Pancreas (tissue), 10 donors: ENCODE measurements around the gene TXNDC11. TPM values are rescaled to one million over a fixed set of nuclear protein-coding genes. Genes with fewer than 3 reads are reported as not detected.

Experiments
- ATAC-seq, 4 donors: fragments of 200-7000 bp; cut with Tn5 transposase; one replicate each; pipeline versions ENCODE4 v1.8.0 to v1.9.1; 2020; ENCODE audit warnings: mild to moderate bottlenecking in 4 of 4, moderate library complexity in 4 of 4
- DNase-seq, 6 donors: peaks; one replicate each; pipeline ENCODE4 v3.0.0-alpha.2; 2020
- FAIRE-seq: peaks from 2 replicates; lab custom pipeline; 2012; peaks lifted over from hg19 to GRCh38; lab: Jason Lieb, UNC
- H3K27ac ChIP-seq, 4 donors: fragments of 200-600 bp; sonication (generic); 1 replicate in 3 of 4; 2 replicates in 1 of 4; pipeline versions ENCODE4 v1.5.0 to v1.8.0; 2020
- H3K27me3 ChIP-seq, 4 donors: fragments of 200-600 bp; one replicate each; pipeline ENCODE4 v1.8.0; 2021
- H3K36me3 ChIP-seq, 3 donors: fragments of 200-600 bp; sonication (generic) in 1 of 3; one replicate each; pipeline versions ENCODE4 v1.5.0 to v1.8.0; 2020 to 2021
- H3K4me1 ChIP-seq, 3 donors: fragments of 200-600 bp; one replicate each; pipeline ENCODE4 v1.8.0; 2021
- H3K4me3 ChIP-seq, 4 donors: fragments of 200-600 bp; sonication (generic) in 2 of 4; one replicate each; pipeline versions ENCODE4 v1.5.0 to v1.8.0; 2020 to 2021
- H3K9me3 ChIP-seq, 4 donors: fragments of 200-600 bp; one replicate each; pipeline ENCODE4 v1.8.0; 2021
- CTCF ChIP-seq, 4 donors: fragments of 200-600 bp; sonication (generic) in 3 of 4; IDR thresholded peaks; one replicate each; pipeline versions ENCODE4 v1.5.0 to v1.8.0; 2021; ENCODE audit warnings: antibody characterized with exemption in 4 of 4
- WGBS, 2 donors: extraction: QIAGEN DNeasy Blood & Tissue Kit; methylation state at CpG; one replicate each; pipeline ENCODE4 v1.1.7; 2013; 5-methylcytosine and 5-hydroxymethylcytosine counted together
- intact Hi-C, 3 donors: fragments of 100-400 bp; cut with DNase I; formaldehyde crosslinking; loops; one replicate each; pipeline versions ENCODE4 v1.11.1 to v1.14.2; 2022
- polyA plus RNA-seq, 2 donors: library from polyadenylated mRNA; stranded (reverse); fragments of 200-250 nt; gene quantifications; one replicate each; pipeline ENCODE4 v1.2.3, GENCODE V29; 2013
- total RNA-seq, 6 donors: library from RNA; stranded (reverse); fragmentation: NEBNext Ultra II Directional in 4 of 6; extraction: Animal tissue kit (Norgen Biotek cat#: 25700) in 4 of 6; gene quantifications; one replicate each; pipeline versions ENCODE4 v1.2.1 to v1.2.4, GENCODE V29; 2021 to 2023
- donor health status: healthy with polysubstance abuse.
- donor health status: DM: no; HTN: no; CAD: no; lungs with moderate emphysema.
- donor health status: DM: no; HTN: no; CAD: no.
- donor health status: control.
- donor health status: control.
- donor health status: Bipolar disorder and iron deficiency.
- donor health status: DM: yes; HTN: yes; CAD: no.
- donor health status: DM: no; HTN: no; CAD: no.
- donor health status: DM: no; HTN: no; CAD: no.
- donor health status: DM: yes; HTN: yes; CAD: no.

The TXNDC11 gene
- total and polyA plus RNA-seq, 8 donors: 28.1 to 80.8 (median 37.1) TPM

GRCh38 chr16:11681556-11681955 lies 61.1 kb downstream of the TXNDC11 start:
- no peaks in the 10 kb centered on the region for H3K9me3 ChIP-seq
- no peaks in the 10 kb centered on the region for H3K27me3 ChIP-seq
- intact Hi-C loops: no loop called here
- DNase-seq: peak in 1 of 6 donors; percentile 52
- H3K4me3 ChIP-seq: no peak overlapping the region
- H3K27ac ChIP-seq: no peak overlapping the region
- ATAC-seq: peak in 3 of 4 donors; percentile 9 to 30 (median 22)
- no peak for FAIRE-seq
- H3K36me3 ChIP-seq: peaks cover 0 to 76% (median 37%) of the 10 kb centered on the region in 3 donors
- H3K4me1 ChIP-seq: peaks cover 0 to 21% (median 0%) of the 10 kb centered on the region in 3 donors
- no peak for TF ChIP-seq CTCF (IDR thresholded peaks at IDR 0.05)
- 35 to 41% methylated on average over 2 of the region's 2 CpGs for WGBS, 2 donors

GRCh38 chr16:11679941-11680911 lies 62.4 kb downstream of the TXNDC11 start:
- H3K27ac ChIP-seq: peak overlapping the region in 1 of 4 donors; percentile 5
- H3K4me3 ChIP-seq: no peak overlapping the region
- no peak for ATAC-seq
- H3K9me3 ChIP-seq: no peaks in the 10 kb centered on the region
- intact Hi-C loops: no loop called here
- peaks cover 0 to 69% (median 37%) of the 10 kb centered on the region in 3 donors for H3K36me3 ChIP-seq
- DNase-seq: no peak
- WGBS, 2 donors: 79 to 82% methylated on average over 12 of the region's 12 CpGs
- FAIRE-seq: no peak
- H3K4me1 ChIP-seq: peaks cover 0 to 30% (median 0%) of the 10 kb centered on the region in 3 donors
- H3K27me3 ChIP-seq: no peaks in the 10 kb centered on the region
- no peak for TF ChIP-seq CTCF (IDR thresholded peaks at IDR 0.05)

GRCh38 chr16:11679250-11679649 lies 63.4 kb downstream of the TXNDC11 start:
- FAIRE-seq: no peak

GRCh38 chr16:11677959-11678881 lies 64.4 kb downstream of the TXNDC11 start:
- Histone ChIP-seq H3K36me3 (peaks cover 0 to 52% (median 25%) of the 10 kb centered on the region in 3 donors), H3K4me1 (peaks cover 0 to 39% (median 0%) of the 10 kb centered on the region in 3 donors), H3K27me3 (no peaks in the 10 kb centered on the region), H3K4me3 (no peak overlapping the region), H3K9me3 (no peaks in the 10 kb centered on the region), H3K27ac (no peak overlapping the region)
- 81 to 82% methylated on average over 18 of the region's 18 CpGs for WGBS, 2 donors
- no peak for ATAC-seq
- no peak for TF ChIP-seq CTCF (IDR thresholded peaks at IDR 0.05)
- FAIRE-seq: no peak
- DNase-seq: peak in 1 of 6 donors; percentile 12
- intact Hi-C loops: no loop called here

More at GRCh38 chr16:11679250-11679649, 63.4 kb downstream of the TXNDC11 start:
- ATAC-seq (no peak), DNase-seq (no peak)
- intact Hi-C loops: no loop called here
- Histone ChIP-seq H3K4me3 (no peak overlapping the region), H3K9me3 (no peaks in the 10 kb centered on the region), H3K4me1 (peaks cover 0 to 38% (median 0%) of the 10 kb centered on the region in 3 donors), H3K27ac (no peak overlapping the region), H3K36me3 (peaks cover 0 to 61% (median 30%) of the 10 kb centered on the region in 3 donors), H3K27me3 (no peaks in the 10 kb centered on the region)
- TF ChIP-seq CTCF (IDR thresholded peaks at IDR 0.05): no peak
- 89 to 92% methylated on average over 13 of the region's 13 CpGs for WGBS, 2 donors
